Adrenal gland (tissue), 12 donors: ENCODE results near the gene ENTHD1. TPM values are rescaled to one million over a fixed set of nuclear protein-coding genes. Genes with fewer than 3 reads are reported as not detected.

ENCODE experiments used
- DNase-seq, 7 donors: peaks; one replicate each; pipeline ENCODE4 v3.0.0-alpha.2; 2019 to 2020
- H3K27ac ChIP-seq, 5 donors: fragments of 200-600 bp; sonication (generic) in 4 of 5; 1 replicate in 3 of 5; 2 replicates in 2 of 5; pipeline versions ENCODE4 v1.5.1 to v1.8.0; 2016 to 2020; ENCODE audit warnings: mild to moderate bottlenecking in 1 of 5
- H3K27me3 ChIP-seq: fragments of 200-600 bp; 2 replicates; pipeline ENCODE4 v1.8.0; 2021
- H3K36me3 ChIP-seq, 2 donors: fragments of 200-600 bp; replicated peaks in 1 of 2; 1 replicate in 1 of 2; 2 replicates in 1 of 2; pipeline versions ENCODE4 v1.5.1 to v1.8.0; 2018 to 2022
- H3K4me1 ChIP-seq, 2 donors: fragments of 200-600 bp; replicated peaks in 1 of 2; 1 replicate in 1 of 2; 2 replicates in 1 of 2; pipeline versions ENCODE4 v1.5.1 to v1.8.0; 2018 to 2021
- H3K4me3 ChIP-seq, 4 donors: fragments of 200-600 bp; sonication (generic) in 3 of 4; one replicate each; pipeline ENCODE4 v1.5.1; 2016 to 2018
- H3K9me3 ChIP-seq, 3 donors: fragments of 200-600 bp; sonication (generic) in 1 of 3; replicated peaks in 1 of 3; 1 replicate in 2 of 3; 2 replicates in 1 of 3; pipeline versions ENCODE4 v1.5.1 to v1.8.0; 2016 to 2021
- POLR2A ChIP-seq, 2 donors: fragments of 450-650 bp; IDR thresholded peaks; one replicate each; pipeline ENCODE4 v1.6.1; 2017; ENCODE audit warnings: antibody characterized with exemption in 2 of 2, mild to moderate bottlenecking in 2 of 2, moderate library complexity in 1 of 2
- WGBS, 4 donors: extraction: QIAGEN DNeasy Blood & Tissue Kit in 2 of 4; methylation state at CpG; one replicate each; pipeline versions ENCODE4 v1.1.5 to v1.1.7; 2013 to 2017; 5-methylcytosine and 5-hydroxymethylcytosine counted together
- intact Hi-C, 2 donors: fragments of 100-400 bp; cut with DNase I; formaldehyde crosslinking; loops; one replicate each; pipeline versions ENCODE4 v1.14.1 to v1.15.0; 2022 to 2023
- polyA plus RNA-seq, 3 donors: library from polyadenylated mRNA; stranded (reverse); fragments of 200-250 nt in 2 of 3; fragments of 350-450 nt in 1 of 3; fragmentation: Illumina TruSeq in 1 of 3; extraction: RNeasy Lipid Tissue Mini Kit (QIAGEN cat#74804) in 1 of 3; gene quantifications; one replicate each; pipeline ENCODE4 v1.2.3, GENCODE V29; 2013 to 2014
- total RNA-seq, 9 donors: library from RNA; depleted of rRNA in 4 of 9; stranded (reverse); fragments of >200 nt in 4 of 9; fragments of 120-200 nt in 1 of 9; fragmentation: NEBNext Ultra II Directional in 1 of 9; extraction: Animal tissue kit (Norgen Biotek cat#: 25700) in 1 of 9; gene quantifications; one replicate each; pipeline versions ENCODE4 v1.1.0 to v1.2.4, GENCODE V29; 2013 to 2023
- TF ChIP-seq, protein P1 (sequence below), 6 experiments: fragments of 450-650 bp in 4 of 6; fragments of 200-600 bp in 2 of 6; sonication (generic) in 1 of 6; IDR thresholded peaks; 1 replicate in 5 of 6; 2 replicates in 1 of 6; pipeline versions ENCODE4 v1.5.1 to v1.8.0; 2016 to 2021; ENCODE audit warnings: antibody characterized with exemption in 6 of 6, mild to moderate bottlenecking in 2 of 6, moderate library complexity in 1 of 6
- donor health status: healthy with polysubstance abuse.
- donor health status: Bipolar disorder and iron deficiency.
- donor health status: DM: yes; HTN: yes; CAD: no.
- donor health status: DM: no; HTN: no; CAD: no.
- donor health status: DM: no; HTN: no; CAD: no.
- donor health status: DM: yes; HTN: yes; CAD: no.

Gene ENTHD1
- total and polyA plus RNA-seq, 12 donors = 0.07 TPM; not detected in 11

DNA sequence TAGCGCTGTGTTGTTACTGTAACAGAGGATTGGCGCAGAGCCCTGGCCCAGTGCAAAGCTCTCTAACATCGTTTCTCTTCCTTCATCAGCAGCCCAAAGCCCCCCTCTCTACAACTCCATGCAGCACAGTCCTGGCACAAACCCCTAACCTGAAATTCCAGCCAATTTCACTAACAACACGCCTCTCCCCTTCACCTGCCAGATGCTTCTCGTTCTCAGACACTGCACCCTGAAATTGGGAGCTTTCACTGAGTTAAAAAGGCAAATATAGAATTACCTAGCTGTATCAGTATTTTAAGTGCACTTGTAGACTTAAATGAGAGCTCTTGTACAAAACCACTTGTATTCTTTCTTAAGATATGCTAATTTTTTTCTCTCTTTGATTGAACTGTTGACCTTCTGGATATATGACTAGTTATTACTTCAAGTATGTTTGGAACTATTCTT lies 23.7 kb upstream of the ENTHD1 start:
- H3K9me3 ChIP-seq = no peaks in the 10 kb centered on the region
- peaks cover 0 to 6% of the 10 kb centered on the region in 2 donors for H3K4me1 ChIP-seq
- WGBS, 4 donors = 79 to 81% (median 80%) methylated on average over 5 of the region's 5 CpGs
- no peak overlapping the region for H3K27ac ChIP-seq
- H3K4me3 ChIP-seq = no peak overlapping the region
- intact Hi-C loops = no loop called here
- H3K36me3 ChIP-seq = no peaks in the 10 kb centered on the region
- H3K27me3 ChIP-seq = no peaks in the 10 kb centered on the region
- TF ChIP-seq, protein P1, sequence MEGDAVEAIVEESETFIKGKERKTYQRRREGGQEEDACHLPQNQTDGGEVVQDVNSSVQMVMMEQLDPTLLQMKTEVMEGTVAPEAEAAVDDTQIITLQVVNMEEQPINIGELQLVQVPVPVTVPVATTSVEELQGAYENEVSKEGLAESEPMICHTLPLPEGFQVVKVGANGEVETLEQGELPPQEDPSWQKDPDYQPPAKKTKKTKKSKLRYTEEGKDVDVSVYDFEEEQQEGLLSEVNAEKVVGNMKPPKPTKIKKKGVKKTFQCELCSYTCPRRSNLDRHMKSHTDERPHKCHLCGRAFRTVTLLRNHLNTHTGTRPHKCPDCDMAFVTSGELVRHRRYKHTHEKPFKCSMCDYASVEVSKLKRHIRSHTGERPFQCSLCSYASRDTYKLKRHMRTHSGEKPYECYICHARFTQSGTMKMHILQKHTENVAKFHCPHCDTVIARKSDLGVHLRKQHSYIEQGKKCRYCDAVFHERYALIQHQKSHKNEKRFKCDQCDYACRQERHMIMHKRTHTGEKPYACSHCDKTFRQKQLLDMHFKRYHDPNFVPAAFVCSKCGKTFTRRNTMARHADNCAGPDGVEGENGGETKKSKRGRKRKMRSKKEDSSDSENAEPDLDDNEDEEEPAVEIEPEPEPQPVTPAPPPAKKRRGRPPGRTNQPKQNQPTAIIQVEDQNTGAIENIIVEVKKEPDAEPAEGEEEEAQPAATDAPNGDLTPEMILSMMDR (IDR thresholded peaks at IDR 0.05) = no peak
- no peak for TF ChIP-seq POLR2A (IDR thresholded peaks at IDR 0.05)
- no peak for DNase-seq

DNA sequence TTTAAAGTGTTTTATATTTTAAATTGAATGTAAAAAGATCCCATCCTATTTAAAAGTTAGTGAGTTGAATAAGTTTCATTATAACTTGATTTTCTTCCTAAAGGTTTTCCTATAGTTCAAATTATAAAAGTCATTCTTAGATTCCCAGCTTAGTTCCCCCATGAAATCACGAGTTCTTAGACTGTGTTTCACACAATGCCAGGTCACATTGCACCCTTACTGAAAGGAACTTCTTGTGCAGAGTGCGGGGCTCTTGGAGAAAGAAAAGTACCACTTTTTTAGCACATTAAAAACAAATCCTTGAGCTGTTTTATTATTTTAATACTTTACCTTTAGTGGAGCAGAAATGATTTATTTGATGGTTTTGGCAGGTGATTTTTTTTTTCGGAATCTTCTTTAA lies 22.9 kb upstream of the ENTHD1 start:
- TF ChIP-seq, protein P1 (IDR thresholded peaks at IDR 0.05) = no peak
- no peak for TF ChIP-seq POLR2A (IDR thresholded peaks at IDR 0.05)
- Histone ChIP-seq H3K27me3 (no peaks in the 10 kb centered on the region), H3K4me1 (peaks cover 0 to 6% of the 10 kb centered on the region in 2 donors), H3K27ac (no peak overlapping the region), H3K36me3 (no peaks in the 10 kb centered on the region), H3K9me3 (no peaks in the 10 kb centered on the region), H3K4me3 (no peak overlapping the region)
- WGBS, 4 donors = 76 to 86% (median 79%) methylated on average over 3 of the region's 3 CpGs
- no peak for DNase-seq
- intact Hi-C loops = no loop called here

DNA sequence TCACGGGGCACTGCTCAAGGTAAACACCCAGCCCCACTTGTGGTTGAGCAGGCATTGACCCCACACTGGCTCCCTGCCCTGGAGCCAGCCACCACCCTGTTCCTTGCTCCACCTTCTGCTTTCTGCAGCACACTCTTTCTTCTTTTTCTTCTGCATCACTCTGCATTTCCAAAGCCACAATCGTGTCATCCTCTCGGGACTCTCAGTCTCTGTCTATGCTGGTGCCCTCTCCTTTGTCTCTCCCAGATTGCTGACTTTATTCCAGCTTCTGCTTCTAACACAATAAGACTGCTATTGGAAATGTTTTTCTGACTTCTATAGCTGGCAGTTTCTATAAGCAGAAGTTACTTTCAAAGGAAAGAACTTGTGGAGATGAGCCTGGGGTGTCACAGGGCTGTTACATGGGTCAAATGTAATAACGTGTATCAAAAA lies 21.8 kb upstream of the ENTHD1 start:
- Histone ChIP-seq H3K27ac (no peak overlapping the region), H3K36me3 (no peaks in the 10 kb centered on the region), H3K4me1 (peaks cover 0 to 6% of the 10 kb centered on the region in 2 donors), H3K27me3 (no peaks in the 10 kb centered on the region), H3K9me3 (no peaks in the 10 kb centered on the region), H3K4me3 (no peak overlapping the region)
- DNase-seq = no peak
- 55 to 67% (median 65%) methylated on average over 4 of the region's 4 CpGs for WGBS, 4 donors
- intact Hi-C loops = no loop called here
- TF ChIP-seq POLR2A (IDR thresholded peaks at IDR 0.05) = no peak
- TF ChIP-seq, protein P1 (IDR thresholded peaks at IDR 0.05) = no peak

DNA sequence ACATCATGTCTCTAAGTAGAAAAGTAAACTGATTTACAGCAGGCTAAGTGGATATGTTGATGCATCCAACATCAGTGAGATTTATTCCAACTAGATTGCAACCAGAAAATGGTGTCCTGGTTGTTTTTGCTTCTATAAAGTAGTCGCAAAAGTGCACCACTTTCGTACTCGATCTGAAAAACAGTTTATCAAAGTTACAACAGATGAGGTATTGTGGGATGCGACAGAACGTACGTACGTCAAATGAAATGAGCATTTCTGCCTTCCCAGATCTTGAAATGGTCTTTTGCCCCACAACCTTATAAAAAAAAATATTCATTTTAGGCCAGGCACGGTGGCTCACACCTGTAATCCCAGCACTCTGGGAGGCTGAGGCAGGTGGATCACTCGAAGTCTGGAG lies 21.0 kb upstream of the ENTHD1 start:
- Histone ChIP-seq H3K4me1 (peaks cover 0 to 6% of the 10 kb centered on the region in 2 donors), H3K27me3 (no peaks in the 10 kb centered on the region), H3K27ac (no peak overlapping the region), H3K4me3 (no peak overlapping the region), H3K9me3 (no peaks in the 10 kb centered on the region), H3K36me3 (no peaks in the 10 kb centered on the region)
- DNase-seq = no peak
- no peak for TF ChIP-seq POLR2A (IDR thresholded peaks at IDR 0.05)
- TF ChIP-seq, protein P1 (IDR thresholded peaks at IDR 0.05) = no peak
- WGBS, 4 donors = 83 to 89% (median 87%) methylated on average over 9 of the region's 9 CpGs
- intact Hi-C loops = no loop called here
